Raji (cell line): Measurements from ENCODE around the gene STEAP2.

Experiments
- POLR2A ChIP-seq: IDR thresholded peaks from 2 replicates; pipeline ENCODE4 v1.6.1; 2011; ENCODE audit warnings: low read depth, low read length, control low read depth; ENCODE audit not compliant: insufficient read depth

STEAP2 gene

DNA sequence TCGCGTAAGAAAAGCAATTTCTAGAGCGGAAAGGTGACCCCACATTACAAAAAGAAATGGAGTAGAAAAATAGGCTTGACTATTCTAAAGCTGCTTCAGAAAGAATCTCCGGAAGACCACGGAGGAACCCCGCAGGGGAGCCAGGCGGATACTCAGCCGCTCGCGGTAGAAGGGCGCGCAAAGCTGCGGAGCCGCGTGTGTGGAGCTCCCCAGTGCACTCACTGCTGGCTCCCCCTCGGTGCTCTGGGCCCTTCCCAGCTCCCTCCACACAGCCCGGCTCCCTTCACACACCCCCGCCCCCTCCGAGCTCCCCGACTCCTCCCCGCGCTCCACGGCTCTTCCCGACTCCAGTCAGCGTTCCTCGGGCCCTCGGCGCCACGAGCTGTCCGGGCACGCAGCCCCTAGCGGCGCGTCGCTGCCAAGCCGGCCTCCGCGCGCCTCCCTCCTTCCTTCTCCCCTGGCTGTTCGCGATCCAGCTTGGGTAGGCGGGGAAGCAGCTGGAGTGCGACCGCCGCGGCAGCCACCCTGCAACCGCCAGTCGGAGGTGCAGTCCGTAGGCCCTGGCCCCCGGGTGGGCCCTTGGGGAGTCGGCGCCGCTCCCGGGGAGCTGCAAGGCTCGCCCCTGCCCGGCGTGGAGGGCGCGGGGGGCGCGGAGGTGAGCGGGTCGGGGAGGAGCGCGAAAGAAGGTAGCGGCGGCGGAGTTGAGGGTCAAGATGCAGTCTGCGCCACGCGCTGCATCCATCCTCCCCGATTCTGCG is at the start of gene STEAP2:
TSS of gene STEAP2 (plus strand) at position 350 of the 758 bp plus-strand sequence. CDS start 13,343 bp downstream, outside the sequence.
- TF ChIP-seq POLR2A: no peak

DNA sequence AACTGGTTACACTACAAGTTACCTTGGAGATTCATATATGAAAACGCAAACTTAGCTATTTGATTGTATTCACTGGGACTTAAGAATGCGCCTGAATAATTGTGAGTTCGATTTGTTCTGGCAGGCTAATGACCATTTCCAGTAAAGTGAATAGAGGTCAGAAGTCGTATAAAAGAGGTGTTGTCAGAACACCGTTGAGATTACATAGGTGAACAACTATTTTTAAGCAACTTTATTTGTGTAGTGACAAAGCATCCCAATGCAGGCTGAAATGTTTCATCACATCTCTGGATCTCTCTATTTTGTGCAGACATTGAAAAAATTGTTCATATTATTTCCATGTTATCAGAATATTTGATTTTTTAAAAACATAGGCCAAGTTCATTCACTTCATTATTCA is 48.0 kb upstream of the STEAP2 start:
- no peak for TF ChIP-seq POLR2A

DNA sequence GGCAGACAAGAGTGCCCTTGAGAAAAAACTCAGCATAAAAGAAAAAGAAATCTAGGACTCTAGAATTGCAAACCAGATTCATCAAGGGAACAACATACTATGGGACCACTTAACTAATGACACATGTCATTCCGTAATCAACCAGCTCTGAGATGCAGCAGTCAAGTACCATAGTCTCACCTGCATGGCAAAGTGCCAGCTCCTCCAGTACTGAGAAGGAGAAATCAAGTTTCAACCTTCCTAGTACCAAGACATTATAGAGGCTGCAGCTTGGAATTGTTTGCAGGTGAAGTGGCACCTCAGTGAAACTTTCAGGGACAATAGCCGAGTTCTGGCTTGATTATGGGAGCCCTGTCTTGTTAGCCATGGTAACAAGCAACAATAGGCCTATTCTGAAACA is 45.8 kb upstream of the STEAP2 start:
- no peak for TF ChIP-seq POLR2A

DNA sequence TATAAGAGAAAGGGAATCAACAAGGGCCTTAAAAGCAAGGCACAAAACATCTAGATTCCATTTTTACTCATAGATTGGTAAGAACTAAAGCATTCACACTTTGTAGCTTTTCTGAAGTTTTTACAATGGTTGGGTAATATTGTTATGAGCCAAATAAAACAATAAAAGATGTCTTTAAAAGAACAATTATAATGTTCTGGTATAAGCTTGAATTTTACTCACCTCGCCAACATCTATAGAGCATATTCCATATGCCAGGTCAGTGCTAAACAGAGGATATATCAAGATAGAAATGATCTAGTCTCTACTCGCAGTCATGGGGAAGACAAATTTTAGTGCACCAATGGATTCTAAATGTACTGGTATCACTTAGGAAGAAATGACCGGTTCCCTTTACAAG is 45.4 kb upstream of the STEAP2 start:
- no peak for TF ChIP-seq POLR2A

DNA sequence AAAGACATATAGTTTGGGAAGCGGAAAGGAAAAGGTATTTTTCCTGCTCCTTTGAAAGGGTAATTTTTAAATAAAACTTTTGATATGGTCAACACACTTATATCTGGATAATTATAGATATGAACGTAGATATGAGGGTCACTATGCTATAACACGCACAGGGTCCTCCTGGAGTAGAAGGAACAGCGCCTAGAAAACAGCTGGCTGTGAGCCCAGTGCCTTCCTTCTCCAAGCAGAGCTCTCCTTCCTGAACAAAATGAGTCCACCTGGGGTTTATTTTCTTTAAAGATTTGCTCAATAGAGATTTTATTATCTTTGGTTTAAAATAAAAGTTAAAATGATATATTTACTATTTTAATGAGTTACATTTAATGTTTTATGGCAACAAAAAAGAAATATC is 44.2 kb upstream of the STEAP2 start:
- TF ChIP-seq POLR2A: no peak

DNA sequence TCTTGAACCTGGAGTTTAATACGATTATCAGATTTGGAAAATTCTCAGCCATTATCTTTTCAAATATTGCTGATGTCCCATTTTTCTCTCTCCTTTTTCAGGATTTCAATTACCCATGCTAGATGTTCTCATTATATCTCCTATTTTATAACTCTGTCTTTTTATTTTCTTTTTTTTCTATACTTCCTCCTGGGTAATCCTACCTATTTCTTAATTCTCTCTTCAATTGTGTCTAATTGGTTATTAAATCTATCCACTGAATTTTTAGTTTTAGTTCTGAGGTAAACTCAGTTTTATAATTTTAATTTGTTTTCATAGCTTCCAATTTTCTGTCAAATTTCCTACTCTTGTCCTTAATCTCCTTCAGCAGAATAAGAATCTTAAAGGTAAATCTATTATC is 41.6 kb upstream of the STEAP2 start:
- TF ChIP-seq POLR2A: no peak

DNA sequence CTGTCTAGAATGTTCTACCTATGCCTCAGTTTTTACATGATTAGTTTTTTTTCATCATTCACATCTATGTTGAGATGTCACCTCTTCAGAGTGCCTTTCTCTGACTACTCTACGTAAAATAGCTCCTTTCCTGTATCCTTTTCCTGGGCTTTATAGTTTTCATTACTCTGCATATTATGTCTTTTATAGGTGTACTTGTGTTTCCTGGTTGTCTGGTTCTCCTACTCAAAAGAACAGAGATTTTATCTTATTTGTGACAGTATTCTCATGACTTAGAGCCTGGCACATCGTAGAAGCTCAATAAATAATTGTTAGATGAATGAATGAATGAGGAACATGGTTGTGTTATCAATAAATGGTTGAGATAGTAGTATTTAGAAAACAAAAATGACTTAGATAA is 39.4 kb upstream of the STEAP2 start:
- no peak for TF ChIP-seq POLR2A

DNA sequence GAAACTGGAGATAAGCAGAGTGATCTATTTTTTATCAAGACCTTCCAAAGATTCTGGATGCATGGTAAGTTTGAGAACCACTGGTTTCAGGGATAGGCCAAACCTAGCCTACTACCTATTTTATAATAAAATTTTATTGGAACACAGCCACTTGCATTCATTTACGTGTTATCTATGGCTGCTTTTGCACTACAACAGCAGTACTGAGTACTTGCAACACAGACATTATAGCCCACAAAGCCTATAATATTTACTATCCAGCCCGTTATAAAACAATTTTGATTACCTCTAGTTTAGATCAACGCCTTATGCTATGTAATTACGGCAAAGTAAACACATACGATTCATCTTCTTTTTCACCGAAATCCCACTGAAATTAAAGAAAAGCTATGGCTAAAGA is 38.9 kb upstream of the STEAP2 start:
- no peak for TF ChIP-seq POLR2A

DNA sequence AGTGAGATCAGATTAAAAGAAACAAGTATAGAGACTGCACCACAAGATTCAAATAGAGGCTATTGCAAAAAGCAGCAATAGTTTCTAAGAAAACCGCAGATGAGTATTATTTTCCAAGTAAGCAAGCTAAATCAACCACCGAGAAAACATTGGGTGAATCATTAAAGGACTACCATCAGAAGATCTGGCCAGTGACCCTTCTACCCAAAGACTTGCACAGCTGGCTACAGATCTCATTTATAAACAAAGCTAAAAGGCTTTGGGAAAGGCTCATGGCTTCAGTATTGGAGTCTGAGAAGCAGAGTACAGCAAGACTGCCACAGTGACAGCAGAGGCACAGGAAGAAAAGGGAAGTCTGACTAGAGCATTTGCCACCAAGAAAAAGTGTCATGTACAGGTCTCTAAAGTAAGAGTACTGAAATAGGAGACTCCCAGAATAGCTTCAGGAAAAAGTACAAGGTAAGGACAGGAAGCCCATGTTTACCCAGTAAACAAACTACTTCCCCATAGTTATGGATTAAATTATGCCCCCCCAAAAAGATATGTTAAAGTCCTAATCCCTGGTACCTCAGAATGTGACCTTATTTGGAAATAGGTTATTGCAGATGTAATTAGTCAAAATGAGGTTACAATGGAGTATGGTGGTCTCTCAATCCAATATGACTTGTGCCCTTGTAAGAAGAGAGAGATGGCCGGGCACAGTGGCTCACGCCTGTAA is 38.3 kb upstream of the STEAP2 start:
- TF ChIP-seq POLR2A: no peak

DNA sequence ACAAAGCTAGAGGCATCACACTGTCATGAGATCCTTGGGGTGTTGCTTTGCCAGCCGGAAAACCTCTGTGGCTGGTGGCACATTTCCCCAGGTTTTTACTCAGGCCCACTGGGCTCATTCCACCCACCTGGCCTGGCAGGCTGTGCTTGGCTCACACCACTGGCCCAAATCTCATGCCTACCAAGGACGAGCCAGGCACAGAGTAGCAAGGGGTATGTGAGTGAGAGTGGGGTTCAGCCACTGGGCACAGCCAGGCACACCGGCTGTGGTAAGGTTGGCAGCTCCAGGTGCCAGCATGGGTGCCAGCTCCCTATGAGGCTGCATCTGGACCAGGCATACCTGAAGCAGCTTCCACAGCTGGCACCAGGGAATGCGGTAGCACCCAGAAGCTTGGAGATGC is 35.9 kb upstream of the STEAP2 start:
- TF ChIP-seq POLR2A: no peak

DNA sequence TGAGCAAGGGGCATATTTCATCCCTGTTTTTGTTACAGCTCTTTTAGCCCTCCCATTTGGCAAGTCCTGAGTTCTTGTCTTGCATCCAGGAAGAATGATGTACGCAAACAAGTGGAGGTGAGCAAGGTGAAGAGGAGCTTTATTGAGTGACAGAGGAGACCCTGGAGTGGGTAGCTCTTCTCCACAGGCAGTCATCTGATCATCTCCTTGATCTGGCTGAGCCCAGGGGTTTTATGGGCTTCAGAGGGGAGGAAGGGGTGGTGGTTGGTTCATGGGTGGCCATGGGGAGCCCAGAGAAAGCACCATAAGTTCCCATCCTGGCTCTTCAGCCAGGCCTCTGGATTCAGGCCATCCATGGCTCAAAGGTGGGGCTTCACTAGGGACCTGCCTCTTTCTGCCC is 35.3 kb upstream of the STEAP2 start:
- TF ChIP-seq POLR2A: no peak

DNA sequence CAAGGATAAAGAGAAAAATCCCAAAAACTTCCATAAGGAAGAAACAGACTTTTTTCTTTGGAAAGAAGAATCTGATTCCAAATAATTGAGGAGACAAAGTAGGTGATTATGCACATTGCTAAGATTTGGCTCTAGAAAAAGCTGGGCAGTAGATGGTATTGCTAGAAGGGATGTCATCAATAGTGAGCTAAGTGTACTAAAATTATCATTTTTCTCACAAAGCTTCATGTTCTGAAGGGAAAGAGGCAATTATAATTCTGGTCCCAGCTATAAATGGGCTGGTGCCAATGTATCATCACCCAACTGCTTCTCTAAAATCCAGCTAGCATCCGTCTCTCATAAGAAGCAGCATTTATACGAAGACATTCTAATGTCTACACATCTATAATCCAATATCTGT is 33.4 kb upstream of the STEAP2 start:
- no peak for TF ChIP-seq POLR2A

DNA sequence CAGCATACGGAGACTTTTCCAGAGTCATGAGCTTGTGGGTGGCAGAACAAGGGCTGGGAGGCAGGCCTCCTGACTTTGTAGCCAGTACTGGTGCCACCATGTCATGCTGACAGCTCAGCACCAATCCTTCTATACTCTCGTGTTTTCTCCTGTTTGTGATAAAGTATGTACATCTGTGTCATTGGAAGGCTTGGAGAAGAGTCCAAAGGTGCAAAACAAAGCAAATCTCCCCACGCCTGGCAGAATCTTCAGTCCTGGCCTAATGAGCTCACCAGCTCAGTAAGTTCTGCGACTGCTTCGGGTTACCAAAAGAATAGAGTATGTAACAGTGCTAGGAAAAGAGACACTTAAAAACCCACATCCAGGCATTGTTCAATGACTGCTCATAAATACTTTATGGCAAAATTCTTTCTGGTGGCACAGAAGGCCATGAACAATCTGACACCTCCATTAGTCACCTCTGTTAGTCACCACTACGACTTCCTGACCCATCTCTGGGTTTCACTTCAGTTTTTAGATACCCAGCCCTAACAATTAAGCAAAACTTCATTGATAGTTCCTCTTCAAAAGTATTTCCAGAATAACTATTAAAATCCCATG is 32.8 kb upstream of the STEAP2 start:
- no peak for TF ChIP-seq POLR2A

DNA sequence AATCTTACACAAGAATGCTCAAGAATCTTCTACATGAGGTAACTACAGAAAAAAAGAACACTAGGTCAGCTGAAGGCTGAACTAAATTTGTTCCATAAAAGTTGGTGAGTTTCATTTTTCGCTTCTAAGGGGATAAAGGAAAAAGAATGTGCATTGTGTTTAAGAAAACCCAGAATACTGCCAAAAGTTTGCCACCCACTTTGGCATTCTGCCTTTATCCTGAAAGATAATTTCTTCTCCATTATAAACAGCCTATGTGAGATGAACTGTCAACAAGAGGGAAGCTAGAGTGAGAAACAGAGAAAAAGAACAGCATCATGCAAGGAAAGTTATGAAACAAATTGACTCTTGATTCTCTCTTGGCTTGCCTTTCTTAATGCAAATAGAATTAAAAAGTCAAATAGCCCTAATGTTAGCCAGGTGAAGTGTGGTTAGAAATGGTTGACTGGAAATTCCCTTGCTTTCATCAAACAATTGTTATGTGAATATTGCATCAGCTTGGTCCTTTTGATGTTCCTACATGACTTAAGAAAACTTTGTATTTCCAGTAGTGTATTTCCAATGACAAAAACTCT is 31.4 kb upstream of the STEAP2 start:
- TF ChIP-seq POLR2A: no peak

DNA sequence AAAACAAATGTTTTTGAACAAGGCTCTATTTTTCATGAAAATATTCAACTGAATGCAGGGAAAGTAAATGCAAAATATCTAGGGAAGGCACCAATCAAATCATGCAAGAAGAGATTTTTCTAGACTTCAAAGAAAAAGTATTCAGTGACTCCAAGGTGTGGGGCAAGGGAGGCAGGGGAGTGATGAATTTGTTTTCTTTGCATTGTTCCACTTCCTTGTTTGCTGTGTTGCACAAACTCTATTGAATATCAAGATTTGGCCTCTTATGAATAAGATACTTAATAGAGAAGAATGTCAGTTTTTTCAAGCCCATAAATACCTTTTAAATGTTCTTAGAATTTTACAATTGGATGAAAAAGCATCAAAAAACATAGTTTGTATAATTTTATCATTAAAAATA is 30.9 kb upstream of the STEAP2 start:
- no peak for TF ChIP-seq POLR2A

DNA sequence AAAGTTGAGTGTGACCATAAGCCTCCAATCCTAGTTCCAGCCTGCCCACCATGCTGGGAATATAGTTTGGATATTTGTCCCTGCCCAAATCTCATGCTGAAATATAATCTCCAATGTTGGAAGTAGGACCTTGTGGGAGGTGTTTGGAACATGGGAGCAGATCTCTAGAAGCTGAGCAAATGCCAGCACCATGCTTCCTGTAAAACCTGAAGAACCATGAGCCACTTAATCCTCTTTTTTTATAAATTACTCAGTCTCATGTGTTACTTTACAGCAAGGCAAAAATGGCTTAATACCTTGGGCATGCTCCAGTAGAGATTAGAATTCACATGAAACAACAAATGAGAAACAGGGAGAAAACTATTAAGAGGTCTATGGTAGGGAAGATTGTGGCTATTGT is 30.1 kb upstream of the STEAP2 start:
- TF ChIP-seq POLR2A: no peak
